MM.1S (cell line): ENCODE results near the gene CCDC93.

ENCODE experiments used
- DNase-seq: peaks from one replicate; pipeline ENCODE4 v3.0.0-alpha.2; 2015
- H2AFZ ChIP-seq: fragments of 300-600 bp; sonication (generic); 2 replicates; pipeline ENCODE4 v1.6.0; 2016; ENCODE audit warnings: antibody characterized with exemption, low read length
- H3F3A ChIP-seq: fragments of 300-600 bp; sonication (generic); 2 replicates; pipeline ENCODE4 v1.6.1; 2016; ENCODE audit warnings: mild to moderate bottlenecking, antibody characterized with exemption, low read length, moderate library complexity, mixed read lengths; ENCODE audit not compliant: insufficient read depth
- H3K27ac ChIP-seq: fragments of 300-600 bp; sonication (generic); 2 replicates; pipeline ENCODE4 v1.5.1; 2016; ENCODE audit warnings: mild to moderate bottlenecking, low read length
- H3K27me3 ChIP-seq: fragments of 300-600 bp; sonication (generic); replicated peaks from 2 replicates; pipeline ENCODE4 v1.6.0; 2016; ENCODE audit warnings: low read length; ENCODE audit not compliant: insufficient read depth
- H3K36me3 ChIP-seq: fragments of 300-600 bp; sonication (generic); replicated peaks from 2 replicates; pipeline ENCODE4 v1.6.1; 2016; ENCODE audit warnings: mild to moderate bottlenecking, low read length, mixed read lengths; ENCODE audit not compliant: insufficient read depth
- H3K4me1 ChIP-seq: fragments of 300-600 bp; sonication (generic); 2 replicates; pipeline ENCODE4 v1.6.1; 2016; ENCODE audit warnings: low read length, mixed read lengths
- H3K4me2 ChIP-seq: fragments of 300-600 bp; sonication (generic); 2 replicates; pipeline ENCODE4 v1.6.0; 2016; ENCODE audit warnings: low read depth, low read length
- H3K4me3 ChIP-seq: fragments of 300-600 bp; sonication (generic); 2 replicates; pipeline ENCODE4 v1.5.1; 2016; ENCODE audit warnings: low read length, mixed read lengths
- H3K79me2 ChIP-seq: fragments of 300-600 bp; sonication (generic); 2 replicates; pipeline ENCODE4 v1.6.1; 2016; ENCODE audit warnings: mixed run types, low read length, mixed read lengths
- H3K9ac ChIP-seq: fragments of 300-600 bp; sonication (generic); 2 replicates; pipeline ENCODE4 v1.6.1; 2016; ENCODE audit warnings: low read length, mixed read lengths
- H3K9me2 ChIP-seq: fragments of 300-600 bp; sonication (generic); replicated peaks from 2 replicates; pipeline ENCODE4 v1.6.1; 2016; ENCODE audit warnings: mild to moderate bottlenecking, low read length, mixed read lengths; ENCODE audit not compliant: insufficient read depth
- H3K9me3 ChIP-seq: fragments of 300-600 bp; sonication (generic); replicated peaks from 2 replicates; pipeline ENCODE4 v1.6.1; 2016; ENCODE audit warnings: mild to moderate bottlenecking, low read length, mixed read lengths; ENCODE audit not compliant: insufficient read depth
- H4K20me1 ChIP-seq: fragments of 300-600 bp; sonication (generic); 2 replicates; pipeline ENCODE4 v1.6.1; 2016; ENCODE audit warnings: mild to moderate bottlenecking, low read length, moderate library complexity, mixed read lengths; ENCODE audit not compliant: insufficient read depth
- CTCF ChIP-seq: fragments of 300-600 bp; sonication (generic); IDR thresholded peaks from 2 replicates; pipeline ENCODE4 v1.5.1; 2016; ENCODE audit warnings: antibody characterized with exemption, low read length, mixed read lengths
- EZH2 ChIP-seq: fragments of 300-600 bp; sonication (generic); optimal IDR thresholded peaks from 2 replicates; pipeline ENCODE3; 2017; ENCODE audit warnings: low read depth, mild to moderate bottlenecking, antibody characterized with exemption, low read length, mixed read lengths
- EZH2phosphoT487 ChIP-seq: fragments of 300-600 bp; sonication (generic); IDR thresholded peaks from 2 replicates; pipeline ENCODE4 v1.6.1; 2018; ENCODE audit warnings: antibody characterized with exemption, low read length

CCDC93 gene

GRCh38 chr2:117967977-117968718 is 45.7 kb downstream of the CCDC93 start:
- H3K79me2 ChIP-seq, result no peaks in the 10 kb centered on the region
- no peak for DNase-seq
- H3K4me3 ChIP-seq, result no peak overlapping the region
- H2AFZ ChIP-seq, result no peak overlapping the region
- no peaks in the 10 kb centered on the region for H3K9me3 ChIP-seq
- no peaks in the 10 kb centered on the region for H3K9me2 ChIP-seq
- H4K20me1 ChIP-seq, result no peaks in the 10 kb centered on the region
- H3K27me3 ChIP-seq, result no peaks in the 10 kb centered on the region
- TF ChIP-seq EZH2phosphoT487, result no peak
- TF ChIP-seq CTCF, result no peak
- TF ChIP-seq EZH2, result no peak
- no peaks in the 10 kb centered on the region for H3K36me3 ChIP-seq
- no peak overlapping the region for H3K4me2 ChIP-seq
- H3F3A ChIP-seq, result no peaks in the 10 kb centered on the region
- no peak overlapping the region for H3K9ac ChIP-seq
- no peak overlapping the region for H3K27ac ChIP-seq
- H3K4me1 ChIP-seq, result no peaks in the 10 kb centered on the region

GRCh38 chr2:117963446-117963845 is 50.4 kb downstream of the CCDC93 start:
- H3K36me3 ChIP-seq, result no peaks in the 10 kb centered on the region
- H2AFZ ChIP-seq, result no peak overlapping the region
- no peak overlapping the region for H3K4me3 ChIP-seq
- H3K27ac ChIP-seq, result no peak overlapping the region
- no peak for DNase-seq
- H3K9ac ChIP-seq, result no peak overlapping the region
- H3K9me3 ChIP-seq, result no peaks in the 10 kb centered on the region
- H3K4me1 ChIP-seq, result no peaks in the 10 kb centered on the region
- H3K27me3 ChIP-seq, result no peaks in the 10 kb centered on the region
- no peaks in the 10 kb centered on the region for H3F3A ChIP-seq
- no peak overlapping the region for H3K4me2 ChIP-seq
- H4K20me1 ChIP-seq, result no peaks in the 10 kb centered on the region
- no peaks in the 10 kb centered on the region for H3K79me2 ChIP-seq
- no peaks in the 10 kb centered on the region for H3K9me2 ChIP-seq
- TF ChIP-seq EZH2phosphoT487, result no peak
- no peak for TF ChIP-seq CTCF
- TF ChIP-seq EZH2, result no peak

DNA sequence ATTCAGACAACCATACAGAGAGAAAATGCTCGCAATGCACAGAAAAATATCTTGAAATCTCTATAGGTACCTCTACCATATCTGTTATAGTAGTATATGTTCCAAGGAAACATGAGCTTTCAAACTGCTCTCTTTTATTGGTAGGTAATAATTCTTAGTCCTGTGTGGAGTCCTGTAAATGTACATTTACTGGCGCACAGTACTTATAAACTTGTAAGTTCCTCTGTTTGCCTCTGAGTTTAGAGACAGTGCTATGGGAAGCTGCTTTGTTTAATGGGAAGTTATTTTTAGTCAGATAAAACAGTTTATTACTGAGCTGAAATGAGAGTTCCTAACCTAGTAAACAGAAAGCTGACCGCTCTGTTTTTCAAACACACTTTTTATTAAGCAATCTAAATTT is 52.7 kb downstream of the CCDC93 start:
- Histone ChIP-seq H3F3A (no peaks in the 10 kb centered on the region), H2AFZ (no peak overlapping the region), H4K20me1 (no peaks in the 10 kb centered on the region), H3K36me3 (no peaks in the 10 kb centered on the region; the same call in 1 of the 2 replicates), H3K9ac (no peak overlapping the region), H3K4me2 (no peak overlapping the region), H3K4me3 (no peak overlapping the region), H3K27me3 (no peaks in the 10 kb centered on the region), H3K27ac (no peak overlapping the region), H3K9me3 (no peaks in the 10 kb centered on the region), H3K4me1 (no peaks in the 10 kb centered on the region), H3K79me2 (no peaks in the 10 kb centered on the region), H3K9me2 (no peaks in the 10 kb centered on the region)
- TF ChIP-seq EZH2 (no peak), EZH2phosphoT487 (no peak), CTCF (no peak)
- no peak for DNase-seq
